ENCODE data around the gene TUBB2A.

- TF ChIP-seq SIN3A (conservative IDR thresholded peaks at IDR 0.05 in 1 of 2, IDR thresholded peaks at IDR 0.05 in 1 of 2; ENCODE audit: low read depth in 1 of 2, low read length in 2 of 2): no peak
- TF ChIP-seq SP1 (IDR thresholded peaks at IDR 0.05; ENCODE audit: low read depth, low read length): no peak
- TF ChIP-seq ATF3 (IDR thresholded peaks at IDR 0.05; ENCODE audit: insufficient read depth, low read depth, low read length): no peak
- TF ChIP-seq POLR2A (IDR thresholded peaks at IDR 0.05; ENCODE audit: control extremely low read depth in 1 of 2, low read depth in 2 of 2, low read length in 2 of 2): no peak
- TF ChIP-seq, protein P1, sequence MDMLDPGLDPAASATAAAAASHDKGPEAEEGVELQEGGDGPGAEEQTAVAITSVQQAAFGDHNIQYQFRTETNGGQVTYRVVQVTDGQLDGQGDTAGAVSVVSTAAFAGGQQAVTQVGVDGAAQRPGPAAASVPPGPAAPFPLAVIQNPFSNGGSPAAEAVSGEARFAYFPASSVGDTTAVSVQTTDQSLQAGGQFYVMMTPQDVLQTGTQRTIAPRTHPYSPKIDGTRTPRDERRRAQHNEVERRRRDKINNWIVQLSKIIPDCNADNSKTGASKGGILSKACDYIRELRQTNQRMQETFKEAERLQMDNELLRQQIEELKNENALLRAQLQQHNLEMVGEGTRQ (IDR thresholded peaks at IDR 0.05; ENCODE audit: low read length): no peak
- TF ChIP-seq, protein P2, sequence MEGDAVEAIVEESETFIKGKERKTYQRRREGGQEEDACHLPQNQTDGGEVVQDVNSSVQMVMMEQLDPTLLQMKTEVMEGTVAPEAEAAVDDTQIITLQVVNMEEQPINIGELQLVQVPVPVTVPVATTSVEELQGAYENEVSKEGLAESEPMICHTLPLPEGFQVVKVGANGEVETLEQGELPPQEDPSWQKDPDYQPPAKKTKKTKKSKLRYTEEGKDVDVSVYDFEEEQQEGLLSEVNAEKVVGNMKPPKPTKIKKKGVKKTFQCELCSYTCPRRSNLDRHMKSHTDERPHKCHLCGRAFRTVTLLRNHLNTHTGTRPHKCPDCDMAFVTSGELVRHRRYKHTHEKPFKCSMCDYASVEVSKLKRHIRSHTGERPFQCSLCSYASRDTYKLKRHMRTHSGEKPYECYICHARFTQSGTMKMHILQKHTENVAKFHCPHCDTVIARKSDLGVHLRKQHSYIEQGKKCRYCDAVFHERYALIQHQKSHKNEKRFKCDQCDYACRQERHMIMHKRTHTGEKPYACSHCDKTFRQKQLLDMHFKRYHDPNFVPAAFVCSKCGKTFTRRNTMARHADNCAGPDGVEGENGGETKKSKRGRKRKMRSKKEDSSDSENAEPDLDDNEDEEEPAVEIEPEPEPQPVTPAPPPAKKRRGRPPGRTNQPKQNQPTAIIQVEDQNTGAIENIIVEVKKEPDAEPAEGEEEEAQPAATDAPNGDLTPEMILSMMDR (IDR thresholded peaks at IDR 0.05; ENCODE audit: control extremely low read depth in 1 of 3, insufficient read depth in 1 of 3, low read depth in 1 of 3, low read length in 3 of 3): no peak
- TF ChIP-seq FOSL1 (IDR thresholded peaks at IDR 0.05; ENCODE audit: insufficient read depth, low read depth, low read length): no peak
- no peak for TF ChIP-seq HDAC6 (IDR thresholded peaks at IDR 0.05; ENCODE audit: low read depth, low read length)
- no peak for TF ChIP-seq HDAC2 (IDR thresholded peaks at IDR 0.05; ENCODE audit: borderline replicate concordance in 1 of 2, low read depth in 2 of 2, low read length in 2 of 2)
- no peak for TF ChIP-seq GABPA (IDR thresholded peaks at IDR 0.05; ENCODE audit: borderline replicate concordance, insufficient read depth, low read length)
- TF ChIP-seq CBX8 (IDR thresholded peaks at IDR 0.05; ENCODE audit: borderline replicate concordance, low read depth, low read length): no peak
- TF ChIP-seq EP300 (IDR thresholded peaks at IDR 0.05; ENCODE audit: borderline replicate concordance in 1 of 2, low read depth in 2 of 2, low read length in 2 of 2): no peak
Observed at GRCh38 chr6:3186974-3187382, 29.6 kb upstream of the TUBB2A start.
